Umbilical cord (tissue), 1 donor: ENCODE data around the gene CAND2. TPM values are rescaled to one million over a fixed set of nuclear protein-coding genes. Genes with fewer than 3 reads are reported as not detected.

Source experiments
- total RNA-seq: library from RNA; depleted of rRNA; stranded (reverse); fragments of >200 nt; gene quantifications from one replicate; pipeline ENCODE4 v1.2.3, GENCODE V29; 2014; ENCODE audit warnings: low replicate concordance; ENCODE audit not compliant: insufficient read depth

The CAND2 gene
- total RNA-seq, 1 donor from 2014 or later = 2.9 TPM

Other genes with a start within 250 kb of the CAND2 start
- gene MKRN2, start 239.6 kb upstream of the CAND2 start, total RNA-seq = 37.6 TPM
- gene RAF1, start 132.6 kb upstream of the CAND2 start, total RNA-seq = 120 TPM
- gene TMEM40, start 37.4 kb upstream of the CAND2 start, total RNA-seq = 4.8 TPM
- gene RPL32, start 44.9 kb downstream of the CAND2 start, total RNA-seq = 2,466 TPM